ENCODE measurements around the gene RNF135. TPM values are rescaled to one million over a fixed set of nuclear protein-coding genes. Genes with fewer than 3 reads are reported as not detected.

RNF135 gene
- 20.9 to 23.6 TPM (median 22.6 TPM) in 5 replicates for total RNA-seq (2022; extraction: Qiagen RNA extraction)

GRCh38 chr17:30970831-30971567 is at the start of gene RNF135:
TSS of gene RNF135 (plus strand) at chr17:30971039. CDS start at chr17:30971074, 35 bp downstream.

GRCh38 chr17:30921544-30922196 is 49.2 kb upstream of the RNF135 start, which contains the start of gene ADAP2:
TSS of gene ADAP2 (plus strand) at chr17:30921945. CDS start at chr17:30922015, 70 bp downstream.

Other genes starting within 250 kb of the RNF135 start
- 13.5 to 19.5 TPM (median 16.4 TPM) in 5 replicates for gene CRLF3, start 146.3 kb upstream of the RNF135 start, total RNA-seq (2022; extraction: Qiagen RNA extraction)
- 3.4 to 6.0 TPM (median 4.7 TPM) in 5 replicates for gene ATAD5, start 139.1 kb upstream of the RNF135 start, total RNA-seq (2022; extraction: Qiagen RNA extraction)
- 16.8 to 27.8 TPM (median 18.0 TPM) in 5 replicates for gene TEFM, start 64.8 kb upstream of the RNF135 start, total RNA-seq (2022; extraction: Qiagen RNA extraction)
- 2.8 to 3.6 TPM (median 3.5 TPM) in 5 replicates for gene ADAP2, start 49.1 kb upstream of the RNF135 start, total RNA-seq (2022; extraction: Qiagen RNA extraction)
- gene NF1, start 123.9 kb downstream of the RNF135 start, total RNA-seq (2022; extraction: Qiagen RNA extraction) = 15.1 to 24.8 TPM (median 20.7 TPM) in 5 replicates

Measured in A549 treated with dexamethasone at 1 μM for 4 hours (cell line).